Non-pigmented ciliary epithelial cell (primary cell): ENCODE measurements around the gene NECTIN1.

Experiments used
- DNase-seq: peaks from one replicate; pipeline ENCODE4 v3.0.0-alpha.2; 2010; ENCODE audit warnings: low read depth

Gene NECTIN1, protein sequence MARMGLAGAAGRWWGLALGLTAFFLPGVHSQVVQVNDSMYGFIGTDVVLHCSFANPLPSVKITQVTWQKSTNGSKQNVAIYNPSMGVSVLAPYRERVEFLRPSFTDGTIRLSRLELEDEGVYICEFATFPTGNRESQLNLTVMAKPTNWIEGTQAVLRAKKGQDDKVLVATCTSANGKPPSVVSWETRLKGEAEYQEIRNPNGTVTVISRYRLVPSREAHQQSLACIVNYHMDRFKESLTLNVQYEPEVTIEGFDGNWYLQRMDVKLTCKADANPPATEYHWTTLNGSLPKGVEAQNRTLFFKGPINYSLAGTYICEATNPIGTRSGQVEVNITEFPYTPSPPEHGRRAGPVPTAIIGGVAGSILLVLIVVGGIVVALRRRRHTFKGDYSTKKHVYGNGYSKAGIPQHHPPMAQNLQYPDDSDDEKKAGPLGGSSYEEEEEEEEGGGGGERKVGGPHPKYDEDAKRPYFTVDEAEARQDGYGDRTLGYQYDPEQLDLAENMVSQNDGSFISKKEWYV

DNA sequence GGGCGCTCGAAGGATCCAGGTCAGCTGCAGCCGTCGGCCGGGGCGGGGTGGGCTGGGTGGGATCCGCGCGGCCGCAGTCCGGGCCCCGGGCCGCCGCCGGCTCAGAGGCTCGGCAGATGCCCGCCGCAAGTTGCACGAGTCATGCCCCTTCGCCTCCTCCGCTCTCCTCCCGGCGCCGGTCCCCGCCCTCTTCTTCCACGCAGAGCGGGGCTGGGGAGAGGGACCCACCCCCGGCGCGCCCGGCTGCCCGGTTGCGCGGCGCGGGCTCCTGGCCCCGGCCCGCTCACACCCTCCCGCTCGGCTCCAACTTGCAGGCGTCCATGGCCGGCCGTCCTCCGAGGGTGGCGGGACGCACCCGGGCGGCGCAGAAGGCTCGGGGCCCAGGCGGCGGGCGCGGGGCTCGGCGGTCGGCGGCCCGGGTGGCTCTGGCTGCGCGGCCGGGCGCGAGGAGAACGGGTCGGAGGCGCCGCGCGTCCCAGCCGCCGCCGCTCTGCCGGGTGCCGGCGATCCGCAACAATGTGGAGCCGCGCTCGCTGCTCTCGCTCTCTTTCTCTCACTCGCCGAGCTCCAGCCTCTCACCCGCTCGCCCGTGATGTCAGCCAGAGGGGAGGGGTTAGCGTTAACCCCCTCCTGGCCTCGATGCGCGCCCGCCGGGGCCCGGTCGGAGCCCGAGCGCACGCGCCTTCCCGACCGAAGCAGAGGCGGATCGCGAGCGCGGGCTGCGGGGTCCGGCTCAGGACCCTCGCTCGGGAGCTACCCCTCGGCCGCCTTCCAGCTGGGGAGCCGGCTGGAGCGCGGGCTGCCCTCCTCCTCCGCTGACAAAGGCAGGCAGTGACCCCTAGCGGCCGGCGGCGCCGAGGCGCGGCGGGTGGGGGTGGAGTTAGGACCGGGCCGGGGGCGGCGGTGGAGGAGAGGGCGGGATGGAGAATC, at the start of gene NECTIN1:
Gene NECTIN1, minus strand, starts transcription at position 550 of the 930 bp plus-strand sequence. CDS start 647 bp downstream, outside the sequence.
- DNase-seq: peak; percentile 38

DNA sequence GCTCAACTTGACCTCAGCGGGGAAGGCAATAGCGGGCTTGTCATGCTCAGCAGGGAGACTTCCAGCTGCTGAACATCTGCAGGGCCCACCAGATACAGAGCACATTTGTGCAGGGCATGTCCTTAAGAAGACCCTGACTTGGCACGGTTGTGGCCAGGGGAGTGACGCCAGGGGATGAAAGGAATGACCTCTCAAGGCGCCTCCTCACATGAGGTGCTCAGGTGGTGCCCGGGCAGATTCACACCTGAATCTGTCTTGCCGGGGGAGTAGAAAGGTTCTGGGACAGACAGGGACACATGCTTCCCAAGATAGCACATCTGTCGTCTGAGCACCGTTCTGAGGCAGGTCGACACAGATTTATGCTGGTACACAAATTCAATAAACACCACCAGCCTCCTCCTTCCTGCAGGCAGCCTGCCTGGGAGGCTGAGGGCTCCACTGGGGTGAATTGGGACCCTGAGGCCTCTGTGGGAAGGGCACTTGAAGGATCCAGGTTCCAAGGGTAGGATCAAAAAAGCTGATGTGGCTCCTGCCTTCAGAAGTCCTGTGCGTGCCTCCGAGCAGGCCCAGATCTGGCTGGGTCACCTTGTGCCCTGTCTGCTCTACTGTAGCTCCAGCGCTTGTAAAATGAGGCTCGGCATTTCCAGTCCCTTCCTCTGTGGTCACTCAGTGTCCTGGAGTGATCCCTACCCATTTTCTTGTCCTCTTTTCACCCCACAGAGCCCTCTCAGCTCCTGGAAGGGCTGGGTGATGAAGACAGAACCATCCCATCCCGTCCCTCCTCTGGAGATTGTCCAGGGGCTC, 49.6 kb upstream of the NECTIN1 start:
- DNase-seq: no peak

DNA sequence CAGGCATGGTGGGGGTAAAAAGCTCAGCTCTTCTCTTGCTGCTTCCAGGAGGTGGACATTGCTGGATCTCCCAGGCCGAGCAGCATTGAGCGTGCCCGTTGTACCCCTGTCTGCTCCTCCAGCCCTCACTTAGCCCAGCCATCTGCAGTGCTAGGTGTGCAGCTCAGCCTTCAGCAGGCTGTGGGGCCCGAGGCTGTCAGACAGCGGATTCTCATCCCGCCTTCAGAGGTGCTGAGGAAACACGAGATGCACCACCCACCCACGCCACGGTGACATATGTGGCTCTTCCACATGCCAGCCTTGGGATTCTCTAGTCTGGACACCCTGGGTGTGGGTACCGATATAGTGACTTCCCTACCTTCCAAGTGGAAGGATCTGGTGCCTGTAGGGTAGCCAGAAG, 48.9 kb upstream of the NECTIN1 start:
- DNase-seq: no peak

DNA sequence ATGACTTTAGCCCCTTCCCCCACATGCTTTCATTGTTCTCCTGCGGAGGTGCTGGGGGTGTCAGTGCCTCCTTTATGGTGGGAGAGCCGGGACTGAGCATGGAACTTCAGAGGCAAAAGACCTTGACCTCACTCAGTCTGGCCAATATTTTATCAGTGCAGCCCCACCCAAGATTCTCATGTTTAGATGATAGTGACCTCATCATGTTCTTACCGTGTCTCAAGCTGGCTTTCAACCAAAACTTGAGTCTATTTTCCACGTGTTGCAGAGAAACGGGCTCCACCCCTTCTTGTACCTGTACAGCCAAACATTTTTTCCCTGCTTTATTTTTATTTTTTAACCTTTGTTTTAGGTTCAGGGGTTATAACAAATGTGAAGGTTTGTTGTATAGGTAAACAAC, 47.7 kb upstream of the NECTIN1 start:
- DNase-seq: no peak

DNA sequence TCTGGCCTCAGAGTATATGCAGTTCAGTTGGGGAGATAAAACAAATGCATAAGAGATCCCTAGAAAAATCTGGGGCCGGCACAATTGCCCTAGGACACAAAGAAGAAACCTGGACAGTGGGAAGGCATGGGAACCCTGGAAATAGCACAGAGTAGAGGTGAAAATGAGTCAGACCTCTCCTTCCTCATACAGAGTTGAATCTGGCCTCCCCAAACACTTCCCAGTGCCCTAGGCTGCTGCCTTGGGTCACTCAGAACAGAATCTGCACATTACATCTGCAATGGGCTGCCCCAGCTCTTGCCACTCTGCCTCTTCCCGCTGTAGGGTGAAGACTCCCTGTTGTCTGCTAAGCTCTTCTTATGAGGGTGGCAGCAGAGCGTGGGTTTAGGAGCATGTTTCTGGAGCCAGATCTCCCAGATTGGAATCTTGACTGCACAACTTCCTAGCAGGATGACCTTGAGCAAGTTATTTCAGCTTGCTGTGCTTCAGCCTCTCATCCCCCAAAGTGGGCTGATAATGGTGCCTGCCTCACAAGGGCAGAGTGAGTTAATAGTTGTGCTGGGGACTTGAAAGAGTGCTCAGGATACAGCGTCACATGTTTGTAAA, 47.1 kb upstream of the NECTIN1 start:
- no peak for DNase-seq

DNA sequence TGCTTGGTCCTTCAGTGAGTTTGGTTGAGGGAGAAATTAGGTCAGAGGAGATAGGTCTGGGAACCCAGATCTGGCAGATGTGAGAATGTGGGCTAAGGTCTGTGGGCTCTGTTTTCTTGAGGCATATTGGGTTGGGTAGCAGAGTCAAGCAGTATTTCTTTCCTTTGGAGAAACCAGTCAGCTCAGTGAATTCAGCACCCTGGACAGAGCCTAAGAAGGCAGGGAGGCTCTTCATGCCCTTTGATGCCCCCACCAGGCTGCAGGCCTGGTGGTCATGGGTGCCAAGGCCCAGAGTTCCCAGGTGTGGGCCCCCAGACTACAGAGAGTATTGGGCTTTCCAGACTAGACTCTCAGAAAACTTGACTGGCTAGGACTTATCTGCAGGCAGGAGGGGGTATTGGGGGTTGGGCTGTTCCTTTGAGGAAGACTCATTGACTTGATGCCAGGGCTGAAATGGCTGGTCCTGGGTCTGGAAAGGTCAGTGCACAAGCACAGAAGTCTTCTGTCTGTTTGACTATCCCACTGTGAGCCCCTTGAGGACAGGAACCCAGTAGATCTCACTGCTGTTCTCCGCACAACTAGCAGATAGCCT, 45.3 kb upstream of the NECTIN1 start:
- no peak for DNase-seq

DNA sequence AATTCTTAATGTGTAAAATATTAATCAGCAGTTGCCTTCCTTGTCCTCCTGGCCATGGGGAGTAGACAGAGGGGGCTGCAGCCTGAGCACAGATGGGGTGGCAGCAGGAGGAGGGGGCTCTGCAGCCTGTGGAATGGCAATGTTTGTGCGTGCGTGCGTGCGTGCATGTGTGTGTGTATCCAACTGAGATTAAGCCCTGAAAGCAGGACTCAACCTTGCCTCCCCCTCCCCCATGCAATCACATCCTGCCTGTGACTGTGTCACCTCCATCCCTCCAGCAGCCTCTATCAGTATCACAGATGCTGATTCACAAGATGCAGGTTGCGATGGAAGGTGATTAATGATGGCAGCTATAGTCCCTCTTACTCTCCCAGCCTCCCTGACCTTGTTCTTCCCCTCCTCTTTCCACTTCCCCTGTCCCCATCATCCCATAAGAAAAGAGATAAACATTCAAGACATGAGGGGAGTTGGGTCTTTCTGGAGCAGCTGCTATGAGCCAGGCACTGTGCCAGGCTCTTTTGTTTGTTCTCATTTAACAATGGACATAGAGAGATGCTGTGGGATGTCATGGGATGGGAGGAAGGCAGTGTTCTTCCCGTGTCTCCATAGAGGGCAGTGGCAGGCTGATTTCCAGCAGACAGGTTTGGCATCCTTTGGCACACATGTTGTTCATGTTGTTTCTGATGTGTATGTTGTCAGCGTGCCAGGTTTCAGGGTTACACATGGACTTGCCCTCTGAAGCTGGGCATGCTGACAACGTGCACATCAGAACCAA, 43.8 kb upstream of the NECTIN1 start:
- DNase-seq: no peak

DNA sequence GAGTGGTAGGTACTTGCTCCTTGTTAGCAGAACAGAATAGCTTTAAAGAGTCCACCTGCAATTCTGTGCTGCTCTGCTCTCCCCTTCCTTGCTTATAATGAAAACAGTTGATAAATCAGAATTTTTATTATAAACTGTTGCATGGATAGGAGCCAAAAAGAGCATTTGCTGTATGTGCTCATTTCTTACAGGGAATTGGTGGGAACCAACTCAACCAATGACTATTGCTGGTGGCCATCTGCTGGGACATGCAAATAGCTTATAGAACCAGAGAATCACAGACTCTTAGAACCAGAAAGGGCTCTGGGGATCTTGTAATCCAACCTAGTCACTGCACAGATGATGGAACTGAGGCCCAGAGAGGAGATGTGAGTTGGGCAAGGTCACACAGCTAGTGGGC, 43.1 kb upstream of the NECTIN1 start:
- DNase-seq: no peak

DNA sequence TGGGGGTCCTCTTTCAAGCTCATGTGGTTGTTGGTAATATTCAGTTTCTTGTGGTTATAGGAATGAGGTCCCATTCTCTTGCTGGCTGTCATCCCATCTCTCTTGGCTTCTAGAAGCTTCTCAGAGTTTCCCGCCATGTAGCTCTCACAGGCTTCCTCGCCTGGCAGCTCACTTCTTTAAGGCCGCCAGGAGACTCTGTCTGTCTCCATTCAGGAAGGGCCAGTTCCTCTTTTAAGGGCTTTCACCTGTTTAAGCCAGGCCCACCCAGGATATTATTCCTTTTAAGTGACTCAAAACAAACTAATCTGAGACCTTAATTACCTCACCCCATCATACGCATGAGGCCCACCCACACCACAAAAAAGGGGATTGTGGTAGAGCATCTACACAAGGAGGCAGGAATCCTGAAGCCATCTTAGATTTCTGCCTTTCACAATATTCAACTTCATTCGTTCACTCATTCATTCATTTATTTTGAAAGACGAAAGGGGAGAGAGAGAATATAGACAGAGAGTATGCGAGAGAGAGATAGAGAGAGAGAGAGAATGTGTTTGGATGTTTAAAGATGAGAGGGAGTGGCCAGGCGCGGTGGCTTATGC, 42.3 kb upstream of the NECTIN1 start:
- DNase-seq: no peak

DNA sequence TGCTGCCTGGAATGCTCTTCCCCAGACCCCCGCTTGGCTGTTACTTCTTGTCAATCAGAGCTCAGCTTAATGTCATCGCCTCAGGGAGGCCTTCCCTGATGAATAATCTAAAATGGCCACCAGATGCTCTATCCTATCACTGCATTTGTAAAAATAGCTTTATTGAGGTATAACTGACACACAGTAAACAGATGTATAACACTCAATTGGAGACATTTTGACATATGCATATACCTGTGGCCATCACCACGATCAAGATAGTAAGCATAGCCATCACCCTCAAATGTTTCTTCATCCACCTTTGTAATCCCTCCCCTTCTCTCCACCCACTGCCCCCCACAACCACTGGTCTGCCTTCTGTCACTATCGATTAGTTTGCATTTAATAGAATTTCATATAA, 36.6 kb upstream of the NECTIN1 start:
- no peak for DNase-seq

DNA sequence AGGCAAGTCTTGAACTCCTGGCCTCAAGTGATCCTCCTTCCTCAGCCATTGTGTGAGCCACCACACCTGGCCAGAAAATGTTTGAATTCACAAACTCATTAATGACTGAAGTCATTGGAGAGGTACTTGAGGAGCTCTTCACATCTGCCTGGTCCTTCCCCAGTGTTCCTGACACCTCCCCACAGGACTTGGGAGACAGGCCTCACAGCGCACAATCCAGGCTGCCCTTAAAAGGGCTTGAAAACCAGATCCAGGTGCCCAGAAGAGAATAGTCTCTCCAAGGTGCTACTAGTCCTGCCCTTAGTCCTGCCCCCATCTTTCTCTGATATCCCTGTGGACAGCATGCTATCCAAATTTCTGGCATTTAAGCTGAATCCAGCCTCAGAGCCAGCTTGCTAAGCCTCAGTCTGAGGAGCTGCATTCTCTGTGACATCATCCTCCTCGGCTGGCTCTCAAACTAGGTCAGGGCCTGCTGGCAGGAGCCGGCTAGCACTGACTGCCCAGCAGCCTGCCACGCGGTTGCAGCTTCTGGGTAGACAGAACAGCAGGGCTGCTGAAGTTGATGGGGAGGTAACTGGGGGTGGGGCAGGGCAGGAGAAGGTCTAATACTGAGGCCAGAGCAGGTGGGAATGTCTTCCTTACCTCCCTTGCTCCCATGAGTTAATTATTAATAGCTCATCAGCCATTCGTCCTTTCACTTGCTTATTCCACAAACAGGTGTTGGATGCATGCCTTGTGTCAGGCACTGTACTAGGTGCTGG, 35.3 kb upstream of the NECTIN1 start:
- peak; percentile 10 for DNase-seq

DNA sequence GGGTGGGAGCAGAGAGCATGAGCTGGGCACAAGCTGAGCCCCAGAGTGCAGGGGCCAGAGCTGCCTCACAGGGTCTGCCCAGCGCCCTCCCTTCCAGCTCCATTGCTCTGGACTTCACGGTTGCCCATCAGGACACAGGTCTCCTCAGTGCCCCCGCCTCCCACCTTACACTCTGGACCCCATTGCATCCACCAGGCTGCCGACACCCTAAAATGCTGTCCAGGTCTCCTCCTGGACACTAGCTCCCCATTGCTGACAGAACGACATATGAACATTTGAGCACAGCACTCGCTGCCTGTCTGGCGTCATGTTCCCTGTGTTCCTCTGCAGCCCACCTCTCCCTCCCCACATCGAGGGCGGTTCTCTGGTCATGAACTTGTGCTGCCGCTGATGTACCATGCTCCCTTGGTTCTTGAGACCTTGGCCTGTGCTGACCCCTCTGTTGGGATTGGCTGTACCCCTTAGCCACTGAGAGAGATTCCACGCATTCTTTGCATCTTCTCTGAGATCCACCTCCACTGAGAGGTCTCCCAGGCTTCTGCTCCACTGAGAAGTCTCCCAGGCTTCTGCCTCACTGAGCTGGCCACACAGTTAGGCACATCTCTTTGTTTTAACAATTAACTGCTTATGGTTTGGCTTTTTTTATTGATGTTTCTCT, 34.2 kb upstream of the NECTIN1 start:
- no peak for DNase-seq

DNA sequence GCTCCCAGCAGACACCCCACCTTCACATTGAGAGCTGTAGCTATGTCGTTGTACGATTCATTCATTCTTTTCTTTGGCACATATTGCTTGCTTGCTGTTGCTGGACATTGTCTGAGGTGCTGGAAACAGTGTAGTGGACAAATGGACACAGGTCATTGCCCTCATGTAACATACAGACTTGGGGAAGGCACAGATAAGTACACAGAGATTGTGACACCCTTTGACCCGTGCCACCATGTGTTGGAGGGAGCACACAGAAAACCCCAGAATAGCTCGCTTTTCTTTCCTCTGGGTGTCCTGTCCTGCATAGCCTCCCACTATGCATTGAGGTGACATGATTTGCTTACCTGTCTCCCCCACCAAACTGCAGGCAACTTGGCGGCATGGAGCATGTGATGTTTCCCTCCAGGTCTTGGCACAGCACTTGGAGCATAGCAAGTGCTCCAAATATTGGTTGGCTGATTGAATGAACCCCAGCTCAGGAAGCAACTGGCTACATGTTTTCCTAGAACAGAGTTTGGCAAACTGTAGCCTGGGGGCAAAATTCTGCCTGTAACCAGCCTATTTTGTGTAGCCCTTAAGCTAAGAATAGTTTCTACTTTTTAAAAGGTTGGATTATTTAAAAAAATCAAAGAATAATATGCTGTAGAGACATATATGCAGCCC, 30.9 kb upstream of the NECTIN1 start:
- DNase-seq: no peak

DNA sequence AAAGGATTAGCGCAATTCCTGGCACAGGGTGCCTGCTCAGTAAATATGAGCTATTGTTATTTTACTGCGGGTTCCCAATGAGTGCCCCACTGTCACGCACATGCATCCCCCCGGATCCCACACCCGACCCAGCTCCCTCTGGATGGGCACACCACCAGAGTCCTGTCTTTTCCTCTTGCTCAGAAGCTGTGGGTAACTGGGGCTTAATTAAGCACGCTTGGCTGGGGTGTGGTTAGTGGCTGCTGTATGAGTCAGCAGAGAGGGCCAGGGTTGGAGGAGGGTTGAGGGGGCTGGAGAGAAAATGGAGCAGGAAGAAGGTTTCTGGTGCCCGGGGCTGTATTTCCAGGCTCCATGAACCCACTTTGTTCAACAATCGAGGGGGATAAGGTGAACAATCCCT, 30.3 kb upstream of the NECTIN1 start:
- DNase-seq: peak; percentile 32

DNA sequence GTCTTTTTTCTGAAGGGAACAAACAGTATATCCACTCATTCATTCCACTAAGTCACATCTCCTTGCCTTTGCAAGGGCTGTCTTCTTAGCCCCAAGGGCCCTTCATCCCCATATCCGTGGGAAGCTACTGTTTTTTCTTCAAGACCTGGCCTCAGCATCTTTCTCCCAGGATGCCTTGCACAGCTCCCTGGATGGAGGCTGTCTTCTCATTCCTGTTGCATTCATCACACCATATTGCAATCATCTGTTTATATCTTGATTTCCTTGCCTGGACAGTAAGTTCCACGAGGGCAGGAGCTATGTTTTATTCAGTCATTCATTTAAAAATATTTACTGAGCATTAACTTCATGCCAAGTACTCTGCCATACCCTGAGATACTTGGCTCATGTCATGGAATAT, 29.3 kb upstream of the NECTIN1 start:
- DNase-seq: peak; percentile 35

DNA sequence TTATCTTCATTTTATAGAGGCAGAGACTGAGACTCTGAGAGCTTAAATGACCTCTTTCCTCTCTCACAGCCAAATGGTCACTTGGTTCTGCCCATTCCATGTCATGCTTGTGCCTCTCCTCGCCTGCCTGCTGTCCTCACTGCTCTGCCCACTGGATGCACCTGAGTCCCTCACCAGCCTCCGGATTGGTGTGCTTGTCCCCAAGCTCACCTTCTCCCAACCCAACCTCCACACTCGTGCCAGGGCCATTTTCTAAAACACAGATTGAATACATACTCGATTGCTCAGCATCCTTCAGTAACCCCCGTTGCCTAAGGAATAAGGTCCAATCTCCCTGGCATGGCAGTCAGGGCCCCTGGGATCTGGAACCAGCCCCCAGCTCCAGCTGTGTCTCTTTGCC, 28.4 kb upstream of the NECTIN1 start:
- no peak for DNase-seq

DNA sequence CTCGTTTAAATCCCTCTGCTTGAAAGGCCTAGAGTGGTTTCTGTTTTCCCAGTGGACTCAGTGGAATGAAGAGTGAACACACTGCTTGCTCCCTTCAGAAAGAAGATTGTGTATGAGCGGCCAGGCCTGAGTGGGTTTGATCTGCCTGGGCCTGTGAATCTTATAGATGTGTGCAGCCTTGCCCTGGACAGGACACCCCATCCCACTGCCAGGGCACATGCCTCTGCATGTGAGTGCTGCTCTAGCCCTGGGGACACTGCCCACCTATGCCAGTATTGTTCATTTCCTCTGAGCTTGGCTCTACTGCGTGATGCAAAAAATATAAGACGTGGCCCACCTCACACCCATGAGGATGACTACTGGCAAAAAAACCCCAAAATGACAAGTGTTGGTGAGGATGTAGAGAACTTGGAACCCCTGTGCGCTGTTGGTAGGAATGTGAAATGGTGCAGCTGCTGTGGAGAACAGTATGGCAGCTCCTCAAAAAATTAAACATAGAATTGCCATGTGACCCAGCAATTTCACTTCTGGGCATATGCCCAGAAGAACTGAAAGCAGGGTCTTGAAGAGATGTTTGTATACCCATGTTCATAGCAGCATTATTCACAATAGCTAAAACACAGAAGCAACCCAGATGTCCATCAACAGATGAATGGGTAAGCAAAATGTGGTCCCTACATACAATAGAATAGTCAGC, 27.3 kb upstream of the NECTIN1 start:
- no peak for DNase-seq
